ENCODE results near the gene GPX4. TPM values are rescaled to one million over a fixed set of nuclear protein-coding genes. Genes with fewer than 3 reads are reported as not detected.

Gene GPX4
- total and polyA plus RNA-seq, 2 experiments from 2014 or later: 759 to 860 TPM

GRCh38 chr19:1057176-1057855 lies 46.5 kb upstream of the GPX4 start:
- Histone ChIP-seq H3K4me1 (ENCODE audit: low read depth) (no peaks in the 10 kb centered on the region), H3K36me3 (peaks cover 3% of the 10 kb centered on the region), H3K4me3 (no peak overlapping the region), H3K9me3 (ENCODE audit: low read depth) (peaks cover 3% of the 10 kb centered on the region), H3K27ac (no peak overlapping the region), H3K27me3 (no peaks in the 10 kb centered on the region)
- DNase-seq (ENCODE audit: low read depth in 1 of 2, low spot score in 1 of 2): peak; percentile 74 to 77
- TF ChIP-seq CTCF (IDR thresholded peaks at IDR 0.05; ENCODE audit: low read depth, low read length): no peak

GRCh38 chr19:1058112-1058511 lies 45.7 kb upstream of the GPX4 start:
- no peaks in the 10 kb centered on the region for H3K27me3 ChIP-seq
- peaks cover 3% of the 10 kb centered on the region for H3K9me3 ChIP-seq (ENCODE audit: low read depth)
- DNase-seq (ENCODE audit: low read depth in 1 of 2, low spot score in 1 of 2): no peak
- TF ChIP-seq CTCF (IDR thresholded peaks at IDR 0.05; ENCODE audit: low read depth, low read length): no peak
- H3K27ac ChIP-seq: no peak overlapping the region
- peaks cover 3% of the 10 kb centered on the region for H3K36me3 ChIP-seq
- no peak overlapping the region for H3K4me3 ChIP-seq
- H3K4me1 ChIP-seq (ENCODE audit: low read depth): no peaks in the 10 kb centered on the region

DNA sequence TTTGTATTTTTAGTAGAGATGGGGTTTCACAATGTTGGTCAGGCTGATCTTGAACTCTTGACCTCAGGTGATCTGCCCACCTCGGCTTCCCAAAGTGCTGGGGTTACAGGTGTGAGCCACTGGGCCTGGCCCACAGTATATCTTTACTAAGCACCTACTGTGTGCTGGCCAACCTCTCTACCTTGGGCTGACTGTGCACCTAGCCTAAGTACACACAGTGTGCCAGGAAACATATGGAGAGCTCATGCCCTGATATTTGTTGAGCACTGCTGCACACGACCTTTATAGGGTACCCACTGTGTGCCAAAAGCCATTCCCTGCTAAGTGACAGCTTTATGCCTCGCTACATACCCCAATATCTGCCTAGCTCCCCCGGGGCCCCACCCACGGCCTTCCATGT lies 43.1 kb upstream of the GPX4 start:
- Histone ChIP-seq H3K27me3 (no peaks in the 10 kb centered on the region), H3K9me3 (ENCODE audit: low read depth) (peaks cover 3% of the 10 kb centered on the region), H3K4me3 (no peak overlapping the region), H3K27ac (no peak overlapping the region), H3K36me3 (no peaks in the 10 kb centered on the region), H3K4me1 (ENCODE audit: low read depth) (peaks cover 7% of the 10 kb centered on the region)
- no peak for DNase-seq (ENCODE audit: low read depth in 1 of 2, low spot score in 1 of 2)
- no peak for TF ChIP-seq CTCF (IDR thresholded peaks at IDR 0.05; ENCODE audit: low read depth, low read length)

- no peak for DNase-seq (ENCODE audit: low read depth in 1 of 2, low spot score in 1 of 2)
- H3K4me3 ChIP-seq: no peak overlapping the region
- TF ChIP-seq CTCF (IDR thresholded peaks at IDR 0.05; ENCODE audit: low read depth, low read length): no peak
Observed at GRCh38 chr19:1061987-1062386, 41.8 kb upstream of the GPX4 start.

GRCh38 chr19:1062387-1063029 lies 41.3 kb upstream of the GPX4 start:
- TF ChIP-seq CTCF (IDR thresholded peaks at IDR 0.05; ENCODE audit: low read depth, low read length): no peak
- peaks cover 3% of the 10 kb centered on the region for H3K9me3 ChIP-seq (ENCODE audit: low read depth)
- peaks cover 18% of the 10 kb centered on the region for H3K4me1 ChIP-seq (ENCODE audit: low read depth)
- H3K4me3 ChIP-seq: no peak overlapping the region
- DNase-seq (ENCODE audit: low read depth in 1 of 2, low spot score in 1 of 2): no peak
- peaks cover 3% of the 10 kb centered on the region for H3K27me3 ChIP-seq
- H3K27ac ChIP-seq: no peak overlapping the region
- no peaks in the 10 kb centered on the region for H3K36me3 ChIP-seq

More at GRCh38 chr19:1061987-1062386, 41.8 kb upstream of the GPX4 start:
- Histone ChIP-seq H3K36me3 (no peaks in the 10 kb centered on the region), H3K9me3 (ENCODE audit: low read depth) (peaks cover 3% of the 10 kb centered on the region), H3K4me1 (ENCODE audit: low read depth) (peaks cover 18% of the 10 kb centered on the region), H3K27me3 (no peaks in the 10 kb centered on the region), H3K27ac (no peak overlapping the region)
